ENCODE measurements around the gene NID2.

NID2 gene

GRCh38 chr14:52070051-52070431, 1.2 kb upstream of the NID2 start:
- Histone ChIP-seq H3K27me3 (ENCODE audit: control insufficient read depth in 2 of 2, insufficient read depth in 2 of 2, low read length in 2 of 2) (peaks cover 0 to 3% of the 10 kb centered on the region in 2 donors), H3K4me3 (ENCODE audit: low read length in 2 of 2) (peak overlapping the region in 1 of 2 donors; percentile 81), H3K9ac (ENCODE audit: low read depth in 1 of 2, low read length in 2 of 2) (no peak overlapping the region), H3K36me3 (ENCODE audit: control insufficient read depth in 2 of 2, insufficient read depth in 2 of 2, low read length in 2 of 2) (no peaks in the 10 kb centered on the region), H3K9me3 (ENCODE audit: control insufficient read depth in 2 of 2, low read length in 2 of 2) (no peaks in the 10 kb centered on the region), H3K27ac (ENCODE audit: low read depth in 2 of 2, low read length in 2 of 2) (no peak overlapping the region), H3K4me1 (ENCODE audit: control insufficient read depth in 2 of 2, insufficient read depth in 2 of 2, low read length in 2 of 2) (peaks cover 16 to 18% of the 10 kb centered on the region in 2 donors)

- no peaks in the 10 kb centered on the region for H3K36me3 ChIP-seq (ENCODE audit: control insufficient read depth in 2 of 2, insufficient read depth in 2 of 2, low read length in 2 of 2)
These were observed 620 bp upstream of the NID2 start for GRCh38 chr14:52069307-52070050.

GRCh38 chr14:52067873-52068614, 815 bp downstream of the NID2 start:
- peaks cover 0 to 3% of the 10 kb centered on the region in 2 donors for H3K27me3 ChIP-seq (ENCODE audit: control insufficient read depth in 2 of 2, insufficient read depth in 2 of 2, low read length in 2 of 2)
- H3K27ac ChIP-seq (ENCODE audit: low read depth in 2 of 2, low read length in 2 of 2) = peak overlapping the region; percentile 20 to 48

More at GRCh38 chr14:52069307-52070050, 620 bp upstream of the NID2 start:
- H3K9ac ChIP-seq (ENCODE audit: low read depth in 1 of 2, low read length in 2 of 2) = peak overlapping the region; percentile 54 to 67
- peaks cover 16 to 18% of the 10 kb centered on the region in 2 donors for H3K4me1 ChIP-seq (ENCODE audit: control insufficient read depth in 2 of 2, insufficient read depth in 2 of 2, low read length in 2 of 2)
- no peaks in the 10 kb centered on the region for H3K9me3 ChIP-seq (ENCODE audit: control insufficient read depth in 2 of 2, low read length in 2 of 2)
- peaks cover 0 to 3% of the 10 kb centered on the region in 2 donors for H3K27me3 ChIP-seq (ENCODE audit: control insufficient read depth in 2 of 2, insufficient read depth in 2 of 2, low read length in 2 of 2)
- peak overlapping the region; percentile 73 to 81 for H3K4me3 ChIP-seq (ENCODE audit: low read length in 2 of 2)
- peak overlapping the region; percentile 11 to 74 for H3K27ac ChIP-seq (ENCODE audit: low read depth in 2 of 2, low read length in 2 of 2)

GRCh38 chr14:52064174-52064573, 4.7 kb downstream of the NID2 start:
- Histone ChIP-seq H3K9ac (ENCODE audit: low read depth in 1 of 2, low read length in 2 of 2) (no peak overlapping the region), H3K27me3 (ENCODE audit: control insufficient read depth in 2 of 2, insufficient read depth in 2 of 2, low read length in 2 of 2) (peaks cover 0 to 3% of the 10 kb centered on the region in 2 donors), H3K27ac (ENCODE audit: low read depth in 2 of 2, low read length in 2 of 2) (no peak overlapping the region), H3K36me3 (ENCODE audit: control insufficient read depth in 2 of 2, insufficient read depth in 2 of 2, low read length in 2 of 2) (no peaks in the 10 kb centered on the region), H3K9me3 (ENCODE audit: control insufficient read depth in 2 of 2, low read length in 2 of 2) (no peaks in the 10 kb centered on the region), H3K4me3 (ENCODE audit: low read length in 2 of 2) (no peak overlapping the region), H3K4me1 (ENCODE audit: control insufficient read depth in 2 of 2, insufficient read depth in 2 of 2, low read length in 2 of 2) (peaks cover 26 to 27% of the 10 kb centered on the region in 2 donors)

More at GRCh38 chr14:52067873-52068614, 815 bp downstream of the NID2 start:
- Histone ChIP-seq H3K36me3 (ENCODE audit: control insufficient read depth in 2 of 2, insufficient read depth in 2 of 2, low read length in 2 of 2) (no peaks in the 10 kb centered on the region), H3K9me3 (ENCODE audit: control insufficient read depth in 2 of 2, low read length in 2 of 2) (no peaks in the 10 kb centered on the region), H3K4me3 (ENCODE audit: low read length in 2 of 2) (peak overlapping the region; percentile 73 to 81), H3K9ac (ENCODE audit: low read depth in 1 of 2, low read length in 2 of 2) (peak overlapping the region; percentile 38 to 67), H3K4me1 (ENCODE audit: control insufficient read depth in 2 of 2, insufficient read depth in 2 of 2, low read length in 2 of 2) (peaks cover 15 to 18% of the 10 kb centered on the region in 2 donors)

GRCh38 chr14:52063052-52063462, 5.8 kb downstream of the NID2 start:
- H3K9ac ChIP-seq (ENCODE audit: low read depth in 1 of 2, low read length in 2 of 2) = no peak overlapping the region
- no peak overlapping the region for H3K27ac ChIP-seq (ENCODE audit: low read depth in 2 of 2, low read length in 2 of 2)
- H3K4me3 ChIP-seq (ENCODE audit: low read length in 2 of 2) = no peak overlapping the region
- no peaks in the 10 kb centered on the region for H3K36me3 ChIP-seq (ENCODE audit: control insufficient read depth in 2 of 2, insufficient read depth in 2 of 2, low read length in 2 of 2)
- no peaks in the 10 kb centered on the region for H3K9me3 ChIP-seq (ENCODE audit: control insufficient read depth in 2 of 2, low read length in 2 of 2)
- H3K27me3 ChIP-seq (ENCODE audit: control insufficient read depth in 2 of 2, insufficient read depth in 2 of 2, low read length in 2 of 2) = peaks cover 0 to under 1% of the 10 kb centered on the region in 2 donors
- H3K4me1 ChIP-seq (ENCODE audit: control insufficient read depth in 2 of 2, insufficient read depth in 2 of 2, low read length in 2 of 2) = peaks cover 21 to 22% of the 10 kb centered on the region in 2 donors

GRCh38 chr14:52061890-52062289, 7.0 kb downstream of the NID2 start:
- no peak overlapping the region for H3K4me3 ChIP-seq (ENCODE audit: low read length in 2 of 2)
- no peaks in the 10 kb centered on the region for H3K9me3 ChIP-seq (ENCODE audit: control insufficient read depth in 2 of 2, low read length in 2 of 2)
- H3K36me3 ChIP-seq (ENCODE audit: control insufficient read depth in 2 of 2, insufficient read depth in 2 of 2, low read length in 2 of 2) = no peaks in the 10 kb centered on the region
- no peak overlapping the region for H3K9ac ChIP-seq (ENCODE audit: low read depth in 1 of 2, low read length in 2 of 2)
- H3K4me1 ChIP-seq (ENCODE audit: control insufficient read depth in 2 of 2, insufficient read depth in 2 of 2, low read length in 2 of 2) = peaks cover 13 to 15% of the 10 kb centered on the region in 2 donors
- no peaks in the 10 kb centered on the region for H3K27me3 ChIP-seq (ENCODE audit: control insufficient read depth in 2 of 2, insufficient read depth in 2 of 2, low read length in 2 of 2)
- no peak overlapping the region for H3K27ac ChIP-seq (ENCODE audit: low read depth in 2 of 2, low read length in 2 of 2)

GRCh38 chr14:52061390-52061789, 7.5 kb downstream of the NID2 start:
- H3K9ac ChIP-seq (ENCODE audit: low read depth in 1 of 2, low read length in 2 of 2) = no peak overlapping the region
- no peak overlapping the region for H3K4me3 ChIP-seq (ENCODE audit: low read length in 2 of 2)
- H3K27ac ChIP-seq (ENCODE audit: low read depth in 2 of 2, low read length in 2 of 2) = no peak overlapping the region
- H3K36me3 ChIP-seq (ENCODE audit: control insufficient read depth in 2 of 2, insufficient read depth in 2 of 2, low read length in 2 of 2) = no peaks in the 10 kb centered on the region
- H3K4me1 ChIP-seq (ENCODE audit: control insufficient read depth in 2 of 2, insufficient read depth in 2 of 2, low read length in 2 of 2) = peaks cover 13 to 15% of the 10 kb centered on the region in 2 donors
- H3K9me3 ChIP-seq (ENCODE audit: control insufficient read depth in 2 of 2, low read length in 2 of 2) = no peaks in the 10 kb centered on the region
- no peaks in the 10 kb centered on the region for H3K27me3 ChIP-seq (ENCODE audit: control insufficient read depth in 2 of 2, insufficient read depth in 2 of 2, low read length in 2 of 2)

GRCh38 chr14:52060080-52060479, 8.8 kb downstream of the NID2 start:
- Histone ChIP-seq H3K27ac (ENCODE audit: low read depth in 2 of 2, low read length in 2 of 2) (peak overlapping the region; percentile 7 to 23), H3K4me1 (ENCODE audit: control insufficient read depth in 2 of 2, insufficient read depth in 2 of 2, low read length in 2 of 2) (peaks cover 13 to 15% of the 10 kb centered on the region in 2 donors), H3K9me3 (ENCODE audit: control insufficient read depth in 2 of 2, low read length in 2 of 2) (no peaks in the 10 kb centered on the region), H3K36me3 (ENCODE audit: control insufficient read depth in 2 of 2, insufficient read depth in 2 of 2, low read length in 2 of 2) (no peaks in the 10 kb centered on the region), H3K27me3 (ENCODE audit: control insufficient read depth in 2 of 2, insufficient read depth in 2 of 2, low read length in 2 of 2) (no peaks in the 10 kb centered on the region), H3K4me3 (ENCODE audit: low read length in 2 of 2) (no peak overlapping the region), H3K9ac (ENCODE audit: low read depth in 1 of 2, low read length in 2 of 2) (no peak overlapping the region)

GRCh38 chr14:52059649-52060048, 9.2 kb downstream of the NID2 start:
- Histone ChIP-seq H3K4me3 (ENCODE audit: low read length in 2 of 2) (no peak overlapping the region), H3K27ac (ENCODE audit: low read depth in 2 of 2, low read length in 2 of 2) (peak overlapping the region in 1 of 2 donors; percentile 23), H3K9me3 (ENCODE audit: control insufficient read depth in 2 of 2, low read length in 2 of 2) (no peaks in the 10 kb centered on the region), H3K27me3 (ENCODE audit: control insufficient read depth in 2 of 2, insufficient read depth in 2 of 2, low read length in 2 of 2) (no peaks in the 10 kb centered on the region), H3K9ac (ENCODE audit: low read depth in 1 of 2, low read length in 2 of 2) (no peak overlapping the region), H3K36me3 (ENCODE audit: control insufficient read depth in 2 of 2, insufficient read depth in 2 of 2, low read length in 2 of 2) (no peaks in the 10 kb centered on the region), H3K4me1 (ENCODE audit: control insufficient read depth in 2 of 2, insufficient read depth in 2 of 2, low read length in 2 of 2) (peaks cover 13 to 15% of the 10 kb centered on the region in 2 donors)

GRCh38 chr14:52058341-52058740, 10.5 kb downstream of the NID2 start:
- H3K9me3 ChIP-seq (ENCODE audit: control insufficient read depth in 2 of 2, low read length in 2 of 2) = no peaks in the 10 kb centered on the region
- no peak overlapping the region for H3K9ac ChIP-seq (ENCODE audit: low read depth in 1 of 2, low read length in 2 of 2)
- no peaks in the 10 kb centered on the region for H3K27me3 ChIP-seq (ENCODE audit: control insufficient read depth in 2 of 2, insufficient read depth in 2 of 2, low read length in 2 of 2)
- H3K4me1 ChIP-seq (ENCODE audit: control insufficient read depth in 2 of 2, insufficient read depth in 2 of 2, low read length in 2 of 2) = peaks cover 13 to 15% of the 10 kb centered on the region in 2 donors
- no peaks in the 10 kb centered on the region for H3K36me3 ChIP-seq (ENCODE audit: control insufficient read depth in 2 of 2, insufficient read depth in 2 of 2, low read length in 2 of 2)
- H3K4me3 ChIP-seq (ENCODE audit: low read length in 2 of 2) = no peak overlapping the region
- no peak overlapping the region for H3K27ac ChIP-seq (ENCODE audit: low read depth in 2 of 2, low read length in 2 of 2)
